Stomach (tissue), 19 donors: ENCODE data around the gene SEPTIN5. TPM values are rescaled to one million over a fixed set of nuclear protein-coding genes. Genes with fewer than 3 reads are reported as not detected.
A peak's percentile ranks its signal among the peaks of the same experiment; 100 is the strongest.

Experiments used
- DNase-seq, 2 donors: peaks; one replicate each; pipeline versions ENCODE4 v3.0.0 to v3.0.0-alpha.2; 2013 to 2019
- H3K27ac ChIP-seq, 5 donors: fragments of 200-600 bp in 4 of 5; sonication (generic) in 4 of 5; one replicate each; pipeline ENCODE4 v1.5.1; 2013 to 2019; ENCODE audit warnings: mild to moderate bottlenecking in 1 of 5, moderate library complexity in 1 of 5
- H3K27me3 ChIP-seq, 3 donors: fragments of 200-600 bp; sonication (generic); one replicate each; pipeline ENCODE4 v1.5.1; 2017 to 2019; ENCODE audit warnings: mixed run types in 1 of 3
- H3K36me3 ChIP-seq, 4 donors: fragments of 200-600 bp; sonication (generic); 1 replicate in 3 of 4; 2 replicates in 1 of 4; pipeline ENCODE4 v1.5.1; 2016 to 2019
- H3K4me1 ChIP-seq, 4 donors: fragments of 200-600 bp; sonication (generic); one replicate each; pipeline ENCODE4 v1.5.1; 2016 to 2019
- H3K4me3 ChIP-seq, 4 donors: fragments of 200-600 bp; sonication (generic) in 3 of 4; one replicate each; pipeline ENCODE4 v1.5.1; 2016 to 2019; ENCODE audit warnings: mild to moderate bottlenecking in 1 of 4
- H3K9me3 ChIP-seq, 4 donors: fragments of 200-600 bp; sonication (generic); one replicate each; pipeline ENCODE4 v1.5.1; 2016 to 2019
- CTCF ChIP-seq, 7 experiments: fragments of 450-650 bp in 4 of 7; fragments of 200-600 bp in 3 of 7; sonication (generic) in 3 of 7; IDR thresholded peaks; one replicate each; pipeline ENCODE4 v1.5.1; 2016 to 2019; ENCODE audit warnings: antibody characterized with exemption in 7 of 7, control low read depth in 2 of 7, mild to moderate bottlenecking in 1 of 7
- EP300 ChIP-seq: sonication (generic); formaldehyde crosslinking; IDR thresholded peaks from one replicate; pipeline ENCODE4 v1.6.1; 2017; ENCODE audit warnings: antibody characterized with exemption
- POLR2A ChIP-seq, 4 donors: fragments of 450-650 bp; IDR thresholded peaks; one replicate each; pipeline ENCODE4 v1.6.1; 2016; ENCODE audit warnings: antibody characterized with exemption in 4 of 4, control low read depth in 2 of 4, mild to moderate bottlenecking in 1 of 4, moderate library complexity in 1 of 4
- POLR2AphosphoS5 ChIP-seq, 3 donors: sonication (generic); formaldehyde crosslinking; IDR thresholded peaks; one replicate each; pipeline ENCODE4 v1.6.1; 2016; ENCODE audit warnings: antibody characterized with exemption in 3 of 3
- WGBS, 5 donors: extraction: QIAGEN DNeasy Blood & Tissue Kit in 3 of 5; methylation state at CpG; one replicate each; pipeline versions ENCODE4 v1.1.5 to v1.1.7; 2013 to 2018; 5-methylcytosine and 5-hydroxymethylcytosine counted together
- intact Hi-C: fragments of 100-400 bp; cut with DNase I; formaldehyde crosslinking; loops from one replicate; pipeline ENCODE4 v1.15.1; 2023; ENCODE audit warnings: low total_unique reads
- long read RNA-seq, 10 donors: transcript quantifications; one replicate each; lab custom pipeline, GENCODE V29; 2026
- polyA plus RNA-seq, 3 donors: library from polyadenylated mRNA; stranded (reverse); fragments of 200-250 nt; gene quantifications; one replicate each; pipeline ENCODE4 v1.2.3, GENCODE V29; 2013
- total RNA-seq, 5 donors: library from RNA; depleted of rRNA; stranded (reverse); fragments of >200 nt; gene quantifications; one replicate each; pipeline versions ENCODE4 v1.1.0 to v1.2.3, GENCODE V29; 2014 to 2016
- donor health status: healthy with polysubstance abuse.
- donor health status: Bipolar disorder and iron deficiency.
- donor health status: healthy.

SEPTIN5 gene
- total RNA-seq (10 to 100 TPM in 3 of 5 donors, 1 to 10 TPM in 2; 1.2 to 38.8 (median 13.9) TPM), polyA plus RNA-seq (10 to 100 TPM in 2 of 3 donors, 1 to 10 TPM in 1; 8.2 to 16.0 (median 11.1) TPM)
- long read RNA-seq, donor 1, partial matches to known transcripts = 0 of 2 reads
- long read RNA-seq, donor 1, other reads (novel, unspliced or antisense) = 0 of 2 reads
- long read RNA-seq, donor 2, transcript SEPT5-201 (11 exons, 1,588 nt) = major isoform, 6 of 6 reads
- long read RNA-seq, donor 2, partial matches to known transcripts = 0 of 6 reads
- long read RNA-seq, donor 2, other reads (novel, unspliced or antisense) = 0 of 6 reads
- long read RNA-seq, donor 3, partial matches to known transcripts = 0 of 1 reads
- long read RNA-seq, donor 3, other reads (novel, unspliced or antisense) = 0 of 1 reads
- long read RNA-seq, donor 4 = 0 reads
- long read RNA-seq, donor 5, partial matches to known transcripts = 0 of 4 reads
- long read RNA-seq, donor 5, other reads (novel, unspliced or antisense) = 0 of 4 reads
- long read RNA-seq, donor 6, partial matches to known transcripts = 0 of 2 reads
- long read RNA-seq, donor 6, other reads (novel, unspliced or antisense) = 0 of 2 reads
- long read RNA-seq, donor 7, transcript SEPT5-201 (11 exons, 1,588 nt) = major isoform, 9 of 20 reads
- long read RNA-seq, donor 7, partial matches to known transcripts = 11 of 20 reads
- long read RNA-seq, donor 7, other reads (novel, unspliced or antisense) = 0 of 20 reads
- long read RNA-seq, donor 8, partial matches to known transcripts = 0 of 1 reads
- long read RNA-seq, donor 8, other reads (novel, unspliced or antisense) = 0 of 1 reads
- long read RNA-seq, donor 9, partial matches to known transcripts = 7 of 7 reads
- long read RNA-seq, donor 9, other reads (novel, unspliced or antisense) = 0 of 7 reads
- long read RNA-seq, donor 10, partial matches to known transcripts = 0 of 2 reads
- long read RNA-seq, donor 10, other reads (novel, unspliced or antisense) = 0 of 2 reads

GRCh38 chr22:19714312-19715187, at the start of gene SEPTIN5:
SEPTIN5 (plus strand) TSS chr22:19714503; CDS start chr22:19714589, 86 bp downstream.
- Histone ChIP-seq H3K4me3 (peak within 1 kb of the TSS; percentile 62 to 82 (median 72)), H3K27me3 (peaks cover 0 to 64% (median 25%) of the 10 kb centered on the region in 3 donors), H3K36me3 (no peaks in the 10 kb centered on the region), H3K9me3 (no peaks in the 10 kb centered on the region), H3K27ac (peak within 1 kb of the TSS in 4 of 5 donors; percentile 5 to 71 (median 24)), H3K4me1 (peaks cover 15 to 52% (median 43%) of the 10 kb centered on the region in 4 donors)
- TF ChIP-seq POLR2A (IDR thresholded peaks at IDR 0.05) (no peak), EP300 (no peak), CTCF (IDR thresholded peaks at IDR 0.05) (no peak), POLR2AphosphoS5 (IDR thresholded peaks at IDR 0.05) (no peak)
- DNase-seq = peak in 1 of 2 donors; percentile 60
- 1 to 5% (median 1%) methylated on average over 22 to 104 of the region's 106 CpGs for WGBS, 5 donors
- intact Hi-C loops = no loop called here

- Histone ChIP-seq H3K27ac (no peak overlapping the region), H3K4me3 (no peak overlapping the region), H3K36me3 (no peaks in the 10 kb centered on the region), H3K27me3 (peaks cover 0 to 12% (median 0%) of the 10 kb centered on the region in 3 donors), H3K4me1 (peaks cover 0 to 13% (median 5%) of the 10 kb centered on the region in 4 donors), H3K9me3 (no peaks in the 10 kb centered on the region)
- TF ChIP-seq POLR2A (IDR thresholded peaks at IDR 0.05) (no peak), CTCF (IDR thresholded peaks at IDR 0.05) (no peak), POLR2AphosphoS5 (IDR thresholded peaks at IDR 0.05) (no peak), EP300 (no peak)
- no peak for DNase-seq
- WGBS, 5 donors = 86 to 91% (median 89%) methylated on average over 19 of the region's 19 CpGs
- intact Hi-C loops = no loop called here
Measured at GRCh38 chr22:19664951-19665783, 49.1 kb upstream of the SEPTIN5 start.

- no peak for DNase-seq
- H3K9me3 ChIP-seq = no peaks in the 10 kb centered on the region
- WGBS, 5 donors = 76 to 86% (median 86%) methylated on average over 17 to 26 of the region's 26 CpGs
- H3K4me3 ChIP-seq = no peak overlapping the region
- peaks cover 0 to 12% (median 0%) of the 10 kb centered on the region in 3 donors for H3K27me3 ChIP-seq
- H3K27ac ChIP-seq = no peak overlapping the region
- intact Hi-C loops = no loop called here
- no peak for TF ChIP-seq POLR2A (IDR thresholded peaks at IDR 0.05)
- TF ChIP-seq CTCF (IDR thresholded peaks at IDR 0.05) = no peak
- no peak for TF ChIP-seq EP300
- peaks cover 0 to 13% (median 5%) of the 10 kb centered on the region in 4 donors for H3K4me1 ChIP-seq
- H3K36me3 ChIP-seq = no peaks in the 10 kb centered on the region
Measured at GRCh38 chr22:19665784-19666672, 48.3 kb upstream of the SEPTIN5 start.
